ENCODE data around the gene TDO2. TPM values are rescaled to one million over a fixed set of nuclear protein-coding genes. Genes with fewer than 3 reads are reported as not detected.

TDO2 gene
- total and polyA plus RNA-seq, 2 experiments from 2014 or later, result 149 to 253 TPM

- peaks cover 12% of the 10 kb centered on the region for H3K4me1 ChIP-seq (ENCODE audit: insufficient read depth)
- H3K9me3 ChIP-seq (ENCODE audit: low read depth), result peaks cover 7% of the 10 kb centered on the region
- H3K4me3 ChIP-seq, result no peak overlapping the region
- DNase-seq (ENCODE audit: low spot score), result no peak
- no peaks in the 10 kb centered on the region for H3K36me3 ChIP-seq (replicated peaks; ENCODE audit: insufficient read depth, low read depth)
- H3K9me2 ChIP-seq (replicated peaks; ENCODE audit: insufficient read depth), result no peaks in the 10 kb centered on the region
- H3K79me2 ChIP-seq, result no peaks in the 10 kb centered on the region
- WGBS (ENCODE audit: low lambda C conversion rate, missing lambda C conversion rate), result 48% methylated on average over 1 of the region's 1 CpG
- H3K27ac ChIP-seq, result peak overlapping the region; percentile 36
- H4K20me1 ChIP-seq (ENCODE audit: insufficient read depth, poor library complexity, severe bottlenecking), result no peaks in the 10 kb centered on the region
- no peaks in the 10 kb centered on the region for H3K27me3 ChIP-seq
- TF ChIP-seq EZH2 (IDR thresholded peaks at IDR 0.05; ENCODE audit: borderline replicate concordance) (no peak), CTCF (IDR thresholded peaks at IDR 0.05; ENCODE audit: poor library complexity) (no peak), EZH2phosphoT487 (IDR thresholded peaks at IDR 0.05; ENCODE audit: low read depth, severe bottlenecking, unreplicated experiment) (no peak)
- no peak overlapping the region for H2AFZ ChIP-seq
- H3K4me2 ChIP-seq, result no peak overlapping the region
These were observed 16.5 kb upstream of the TDO2 start for GRCh38 chr4:155887045-155887444.

GRCh38 chr4:155887847-155888570 is 15.5 kb upstream of the TDO2 start:
- Histone ChIP-seq H3K9me2 (replicated peaks; ENCODE audit: insufficient read depth) (no peaks in the 10 kb centered on the region), H3K4me1 (ENCODE audit: insufficient read depth) (peaks cover 12% of the 10 kb centered on the region), H4K20me1 (ENCODE audit: insufficient read depth, poor library complexity, severe bottlenecking) (no peaks in the 10 kb centered on the region), H3K79me2 (no peaks in the 10 kb centered on the region), H3K4me2 (no peak overlapping the region), H3K27me3 (no peaks in the 10 kb centered on the region), H3K27ac (peak overlapping the region; percentile 36), H2AFZ (no peak overlapping the region), H3K36me3 (replicated peaks; ENCODE audit: insufficient read depth, low read depth) (no peaks in the 10 kb centered on the region), H3K9me3 (ENCODE audit: low read depth) (peaks cover 7% of the 10 kb centered on the region), H3K4me3 (no peak overlapping the region)
- DNase-seq (ENCODE audit: low spot score), result no peak
- TF ChIP-seq EZH2phosphoT487 (IDR thresholded peaks at IDR 0.05; ENCODE audit: low read depth, severe bottlenecking, unreplicated experiment) (no peak), EZH2 (IDR thresholded peaks at IDR 0.05; ENCODE audit: borderline replicate concordance) (no peak), CTCF (IDR thresholded peaks at IDR 0.05; ENCODE audit: poor library complexity) (no peak)
- WGBS (ENCODE audit: low lambda C conversion rate, missing lambda C conversion rate), result 86% methylated on average over 6 of the region's 6 CpGs

GRCh38 chr4:155889031-155889793 is 14.3 kb upstream of the TDO2 start:
- H3K36me3 ChIP-seq (replicated peaks; ENCODE audit: insufficient read depth, low read depth), result no peaks in the 10 kb centered on the region
- no peak overlapping the region for H3K4me3 ChIP-seq
- peak overlapping the region; percentile 7 for H3K4me2 ChIP-seq
- no peaks in the 10 kb centered on the region for H3K9me2 ChIP-seq (replicated peaks; ENCODE audit: insufficient read depth)
- peak overlapping the region; percentile 56 for H3K27ac ChIP-seq
- H3K79me2 ChIP-seq, result no peaks in the 10 kb centered on the region
- H3K9me3 ChIP-seq (ENCODE audit: low read depth), result peaks cover 7% of the 10 kb centered on the region
- H3K27me3 ChIP-seq, result no peaks in the 10 kb centered on the region
- H2AFZ ChIP-seq, result no peak overlapping the region
- 36% methylated on average over 5 of the region's 5 CpGs for WGBS (ENCODE audit: low lambda C conversion rate, missing lambda C conversion rate)
- H4K20me1 ChIP-seq (ENCODE audit: insufficient read depth, poor library complexity, severe bottlenecking), result no peaks in the 10 kb centered on the region
- peak; percentile 50 for DNase-seq (ENCODE audit: low spot score)
- H3K4me1 ChIP-seq (ENCODE audit: insufficient read depth), result peaks cover 12% of the 10 kb centered on the region
- TF ChIP-seq EZH2 (IDR thresholded peaks at IDR 0.05; ENCODE audit: borderline replicate concordance) (no peak), CTCF (IDR thresholded peaks at IDR 0.05; ENCODE audit: poor library complexity) (no peak), EZH2phosphoT487 (IDR thresholded peaks at IDR 0.05; ENCODE audit: low read depth, severe bottlenecking, unreplicated experiment) (no peak)
